PC-9 (cell line): ENCODE data around the gene SH3RF1. TPM values are rescaled to one million over a fixed set of nuclear protein-coding genes. Genes with fewer than 3 reads are reported as not detected.
"Not testable (repeated sequence)": the region's sequence is repeated elsewhere in the genome, so short reads cannot be mapped to it uniquely, and the experiment has no call there.

ENCODE experiments used
- BruUV-seq: library from RNA; stranded (reverse); fragments of 400-500 nt; replicated peaks from 2 replicates; lab custom pipeline; 2021; lab: Mats Ljungman, UMichigan
- CTCF ChIA-PET: fragments of 300-600 bp; sonication (Branson Sonifier 250); formaldehyde crosslinking; loops from one replicate; lab custom pipeline; 2022; ENCODE audit warnings: antibody characterized with exemption; lab: Charles Lee
- POLR2A ChIA-PET: fragments of 300-600 bp; sonication (Branson Sonifier 250); formaldehyde crosslinking; loops from one replicate; lab custom pipeline; 2022; ENCODE audit warnings: antibody characterized with exemption; ENCODE audit not compliant: unreplicated experiment; lab: Charles Lee
- DNase-seq, 2 experiments: peaks; one replicate each; pipeline versions ENCODE4 v3.0.0 to v3.0.0-alpha.2; 2015 to 2022; ENCODE audit warnings: mixed read lengths in 1 of 2
- H2AFZ ChIP-seq: fragments of 200-600 bp; sonication (generic); 2 replicates; pipeline ENCODE4 v1.8.1; 2017; ENCODE audit warnings: antibody characterized with exemption
- H3F3A ChIP-seq: fragments of 200-600 bp; sonication (generic); 2 replicates; pipeline ENCODE4 v1.8.1; 2017; ENCODE audit warnings: antibody characterized with exemption, mild to moderate bottlenecking, low read depth; ENCODE audit not compliant: insufficient read depth
- H3K27ac ChIP-seq: fragments of 200-600 bp; sonication (generic); 2 replicates; pipeline ENCODE4 v1.6.1; 2016; ENCODE audit warnings: mixed run types
- H3K27me3 ChIP-seq: fragments of 200-600 bp; sonication (generic); 2 replicates; pipeline ENCODE4 v1.6.1; 2016; ENCODE audit warnings: low read depth, mixed run types; ENCODE audit not compliant: insufficient read depth
- H3K36me3 ChIP-seq: fragments of 200-600 bp; sonication (generic); 2 replicates; pipeline ENCODE4 v1.6.1; 2016; ENCODE audit warnings: low read depth, mixed run types
- H3K4me1 ChIP-seq: fragments of 200-600 bp; sonication (generic); replicated peaks from 2 replicates; pipeline ENCODE4 v1.6.1; 2016; ENCODE audit warnings: mixed run types; ENCODE audit not compliant: insufficient read depth
- H3K4me2 ChIP-seq: fragments of 200-600 bp; sonication (generic); 2 replicates; pipeline ENCODE4 v1.6.1; 2017; ENCODE audit warnings: mixed run types
- H3K4me3 ChIP-seq: fragments of 200-600 bp; sonication (generic); 2 replicates; pipeline ENCODE4 v1.6.1; 2016; ENCODE audit warnings: mixed run types
- H3K79me2 ChIP-seq: fragments of 200-600 bp; sonication (generic); 2 replicates; pipeline ENCODE4 v1.6.1; 2017; ENCODE audit warnings: low read depth, mixed run types
- H3K9me2 ChIP-seq: fragments of 200-600 bp; sonication (generic); 2 replicates; pipeline ENCODE4 v1.8.1; 2017; ENCODE audit warnings: mild to moderate bottlenecking; ENCODE audit not compliant: insufficient read depth
- H3K9me3 ChIP-seq: fragments of 200-600 bp; sonication (generic); 2 replicates; pipeline ENCODE4 v1.8.1; 2016; ENCODE audit warnings: low read depth; ENCODE audit not compliant: insufficient read depth
- H4K20me1 ChIP-seq: fragments of 200-600 bp; sonication (generic); 2 replicates; pipeline ENCODE4 v1.8.1; 2017; ENCODE audit not compliant: insufficient read depth
- EZH2 ChIP-seq: fragments of 200-600 bp; sonication (generic); IDR thresholded peaks from 2 replicates; pipeline ENCODE4 v1.8.0; 2017; ENCODE audit warnings: antibody characterized with exemption, low read depth
- intact Hi-C: fragments of 100-400 bp; cut with micrococcal nuclease; formaldehyde crosslinking; loops from one replicate; pipeline ENCODE4 v1.10.0; 2022; ENCODE audit not compliant: unreplicated experiment
- total RNA-seq: library from RNA; stranded (reverse); gene quantifications from 2 replicates; pipeline ENCODE4 v1.2.3, GENCODE V29; 2021
- TF ChIP-seq, protein P1 (sequence below): fragments of 200-600 bp; sonication (generic); conservative IDR thresholded peaks from 2 replicates; pipeline ENCODE4 v1.6.1; 2017; ENCODE audit warnings: mixed run types, antibody characterized with exemption, mild to moderate bottlenecking, moderate library complexity

SH3RF1 gene
- total RNA-seq, 1 experiment from 2014 or later = 26.4 TPM

DNA sequence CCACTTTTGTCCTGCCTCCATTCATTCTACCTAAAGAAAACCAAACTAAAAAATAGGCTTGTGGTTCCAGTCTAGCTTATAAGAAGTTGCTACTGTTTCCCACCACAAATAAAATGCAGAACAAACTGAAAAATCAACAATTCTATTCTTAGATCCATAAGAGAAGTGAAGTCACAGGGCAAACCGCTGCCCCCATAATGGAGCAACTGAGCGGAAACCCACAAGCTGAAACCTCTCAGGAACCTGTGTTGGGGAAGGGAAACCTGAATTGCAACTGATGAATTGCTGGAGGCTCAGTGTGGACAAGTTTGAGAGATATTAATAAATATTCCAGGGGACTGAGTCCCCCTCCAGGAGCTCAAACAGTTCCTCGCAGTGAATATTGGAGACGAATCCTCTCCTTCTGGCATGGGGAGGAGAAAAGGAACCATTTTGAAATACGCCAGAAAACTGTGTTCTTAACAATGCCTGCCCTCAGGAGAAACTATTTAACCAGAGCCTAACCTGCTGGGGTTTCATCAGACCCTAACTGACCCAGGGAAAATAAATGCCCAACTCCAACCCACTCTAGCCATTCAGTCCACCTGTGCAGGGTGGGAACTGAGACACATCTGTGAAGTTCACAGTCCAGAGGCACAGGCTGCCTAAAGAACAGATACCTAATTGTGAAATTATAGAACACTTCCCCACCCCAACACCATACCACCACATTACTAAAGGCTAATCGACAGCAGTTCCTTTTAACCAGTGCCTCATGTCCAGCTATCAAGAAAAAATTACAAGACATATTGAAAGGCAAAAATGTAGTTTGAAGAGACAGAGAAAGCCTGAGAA, 22.8 kb upstream of the SH3RF1 start:
- Histone ChIP-seq H3F3A (no peaks in the 10 kb centered on the region), H3K9me3 (no peaks in the 10 kb centered on the region), H3K36me3 (no peaks in the 10 kb centered on the region), H3K4me3 (no peak overlapping the region), H2AFZ (no peak overlapping the region), H4K20me1 (no peaks in the 10 kb centered on the region), H3K79me2 (no peaks in the 10 kb centered on the region), H3K9me2 (no peaks in the 10 kb centered on the region), H3K4me2 (no peak overlapping the region), H3K27ac (no peak overlapping the region), H3K4me1 (no peaks in the 10 kb centered on the region), H3K27me3 (no peaks in the 10 kb centered on the region)
- no TSS peak for BruUV-seq
- TF ChIP-seq EZH2 = no peak
- TF ChIP-seq, protein P1, sequence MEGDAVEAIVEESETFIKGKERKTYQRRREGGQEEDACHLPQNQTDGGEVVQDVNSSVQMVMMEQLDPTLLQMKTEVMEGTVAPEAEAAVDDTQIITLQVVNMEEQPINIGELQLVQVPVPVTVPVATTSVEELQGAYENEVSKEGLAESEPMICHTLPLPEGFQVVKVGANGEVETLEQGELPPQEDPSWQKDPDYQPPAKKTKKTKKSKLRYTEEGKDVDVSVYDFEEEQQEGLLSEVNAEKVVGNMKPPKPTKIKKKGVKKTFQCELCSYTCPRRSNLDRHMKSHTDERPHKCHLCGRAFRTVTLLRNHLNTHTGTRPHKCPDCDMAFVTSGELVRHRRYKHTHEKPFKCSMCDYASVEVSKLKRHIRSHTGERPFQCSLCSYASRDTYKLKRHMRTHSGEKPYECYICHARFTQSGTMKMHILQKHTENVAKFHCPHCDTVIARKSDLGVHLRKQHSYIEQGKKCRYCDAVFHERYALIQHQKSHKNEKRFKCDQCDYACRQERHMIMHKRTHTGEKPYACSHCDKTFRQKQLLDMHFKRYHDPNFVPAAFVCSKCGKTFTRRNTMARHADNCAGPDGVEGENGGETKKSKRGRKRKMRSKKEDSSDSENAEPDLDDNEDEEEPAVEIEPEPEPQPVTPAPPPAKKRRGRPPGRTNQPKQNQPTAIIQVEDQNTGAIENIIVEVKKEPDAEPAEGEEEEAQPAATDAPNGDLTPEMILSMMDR = no peak
- ChIA-PET POLR2A (no interaction called here), CTCF (no interaction called here)
- intact Hi-C loops = no loop called here
- no peak for DNase-seq

DNA sequence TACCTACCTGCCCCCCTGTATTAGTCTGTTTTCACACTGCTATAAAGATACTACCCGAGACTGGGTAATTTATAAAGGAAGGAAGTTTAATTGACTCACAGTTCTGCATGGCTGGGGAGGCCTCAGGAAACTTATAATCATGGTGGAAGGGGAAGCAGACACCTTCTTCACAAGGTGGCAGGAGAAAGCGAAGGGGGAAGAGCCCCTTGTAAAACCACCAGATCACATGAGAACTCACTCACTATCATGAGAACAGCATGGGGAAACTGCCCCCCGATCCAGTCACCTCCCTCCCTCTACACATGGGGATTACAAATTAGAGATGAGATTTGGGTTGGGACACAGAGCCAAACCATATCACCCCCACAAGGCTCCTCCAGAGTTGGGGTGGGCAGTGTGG, 17.2 kb upstream of the SH3RF1 start:
- H4K20me1 ChIP-seq, H2AFZ ChIP-seq, H3K4me3 ChIP-seq, H3K36me3 ChIP-seq, H3K9me3 ChIP-seq, intact Hi-C loops, H3K4me2 ChIP-seq, H3K9me2 ChIP-seq, CTCF ChIA-PET, H3K27ac ChIP-seq, H3K79me2 ChIP-seq, H3K27me3 ChIP-seq, POLR2A ChIA-PET, DNase-seq, BruUV-seq: not testable (repeated sequence)
- Histone ChIP-seq H3K4me1 (peaks cover 14% of the 10 kb centered on the region), H3F3A (peaks cover 10% of the 10 kb centered on the region; the same call in 1 of the 2 replicates)

DNA sequence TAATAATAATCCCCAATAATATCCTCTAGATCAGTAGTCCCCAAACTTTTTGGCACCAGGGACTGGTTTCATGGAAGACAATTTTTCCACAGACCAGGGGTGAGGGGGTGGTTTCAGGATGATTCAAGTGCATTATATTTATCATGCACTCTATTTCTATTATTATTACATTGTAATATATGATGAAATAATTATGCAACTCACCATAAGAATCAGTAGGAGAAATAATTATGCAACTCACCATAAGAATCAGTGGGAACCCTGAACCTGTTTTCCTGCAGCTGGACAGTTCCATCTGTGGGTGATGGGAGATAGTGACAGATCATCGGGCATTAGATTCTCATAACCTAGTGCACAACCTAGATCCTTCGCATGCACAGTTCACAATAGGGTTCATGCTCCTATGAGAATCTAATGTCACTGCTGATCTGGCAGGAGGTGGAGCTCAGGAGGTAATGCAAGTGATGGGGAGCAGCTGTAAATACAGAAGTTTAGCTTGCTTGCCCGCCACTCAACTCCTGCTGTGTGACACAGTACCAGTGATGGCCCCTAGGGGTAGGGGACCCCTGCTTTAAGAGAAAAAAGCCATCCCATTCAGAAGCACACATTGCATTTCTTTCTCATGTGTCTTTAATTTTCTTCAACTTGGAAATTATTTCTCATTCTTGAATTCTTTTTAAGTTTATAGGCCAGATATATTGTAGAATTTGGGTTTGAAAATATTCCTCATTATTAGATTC, 16.0 kb upstream of the SH3RF1 start:
- Histone ChIP-seq H4K20me1 (no peaks in the 10 kb centered on the region), H3K27ac (no peak overlapping the region), H3K9me3 (no peaks in the 10 kb centered on the region), H3K4me1 (peaks cover 26% of the 10 kb centered on the region), H2AFZ (no peak overlapping the region), H3K36me3 (no peaks in the 10 kb centered on the region), H3K9me2 (no peaks in the 10 kb centered on the region), H3F3A (peaks cover 22% of the 10 kb centered on the region), H3K79me2 (no peaks in the 10 kb centered on the region), H3K27me3 (no peaks in the 10 kb centered on the region), H3K4me2 (no peak overlapping the region), H3K4me3 (no peak overlapping the region)
- DNase-seq = no peak
- TF ChIP-seq, protein P1 = no peak
- TF ChIP-seq EZH2 = no peak
- CTCF ChIA-PET = no interaction called here
- no TSS peak for BruUV-seq
- POLR2A ChIA-PET = no interaction called here
- intact Hi-C loops = no loop called here
